ENCODE data around the gene GPR17.

- TF ChIP-seq EZH2phosphoT487 (conservative IDR thresholded peaks at IDR 0.05; ENCODE audit: low read length) (no peak), CTCF (IDR thresholded peaks at IDR 0.05; ENCODE audit: insufficient read depth, low read length, poor library complexity, severe bottlenecking) (no peak)
These were observed 1.6 kb upstream of the GPR17 start for GRCh38 chr2:127644066-127645025.

All from SU-DHL-6 (cell line).